H1 (cell line): Measurements from ENCODE around the gene KLHL7. TPM values are rescaled to one million over a fixed set of nuclear protein-coding genes. Genes with fewer than 3 reads are reported as not detected.

Experiments
- CTCF ChIA-PET: fragments of 300-600 bp; sonication (Branson Sonifier 250); formaldehyde crosslinking; loops from one replicate; lab custom pipeline; 2021; ENCODE audit not compliant: partially characterized antibody; lab: Charles Lee
- POLR2A ChIA-PET: fragments of 300-600 bp; sonication (Branson Sonifier 250); formaldehyde crosslinking; loops from one replicate; lab custom pipeline; 2021; ENCODE audit warnings: inconsistent platforms; ENCODE audit not compliant: partially characterized antibody; lab: Charles Lee
- DNase-seq, 2 experiments: peaks; one replicate each; pipeline versions ENCODE4 v3.0.0 to v3.0.0-alpha.2; 2010 to 2022; ENCODE audit warnings: low spot score in 2 of 2, low read depth in 1 of 2, mixed read lengths in 1 of 2
- FAIRE-seq: peaks from 2 replicates; lab custom pipeline; 2011; peaks lifted over from hg19 to GRCh38; lab: Jason Lieb, UNC
- H2AFZ ChIP-seq: 2 replicates; pipeline ENCODE4 v1.8.1; 2012; ENCODE audit warnings: low read length, inconsistent platforms
- H2AK5ac ChIP-seq: 2 replicates; pipeline ENCODE4 v1.6.1; 2013; ENCODE audit warnings: low read depth, low read length
- H2BK120ac ChIP-seq: replicated peaks from 2 replicates; pipeline ENCODE3; 2013; ENCODE audit warnings: low read depth, low read length, inconsistent platforms
- H2BK12ac ChIP-seq: 2 replicates; pipeline ENCODE4 v1.6.1; 2013; ENCODE audit warnings: low read depth, low read length
- H2BK15ac ChIP-seq: 2 replicates; pipeline ENCODE4 v1.6.1; 2013; ENCODE audit warnings: low read length
- H2BK20ac ChIP-seq: 2 replicates; pipeline ENCODE4 v1.6.1; 2013; ENCODE audit warnings: low read length
- H2BK5ac ChIP-seq: 2 replicates; pipeline ENCODE4 v1.6.1; 2013; ENCODE audit warnings: low read depth, low read length
- H3K14ac ChIP-seq: 2 replicates; pipeline ENCODE4 v1.6.1; 2013; ENCODE audit warnings: inconsistent platforms; ENCODE audit not compliant: insufficient read length
- H3K18ac ChIP-seq: 2 replicates; pipeline ENCODE4 v1.6.1; 2013; ENCODE audit warnings: low read length; ENCODE audit errors: extremely low read depth
- H3K23ac ChIP-seq: 2 replicates; pipeline ENCODE4 v1.6.1; 2013; ENCODE audit warnings: inconsistent platforms; ENCODE audit not compliant: insufficient read length
- H3K23me2 ChIP-seq: 2 replicates; pipeline ENCODE4 v1.6.1; 2013; ENCODE audit warnings: low read depth, low read length
- H3K27ac ChIP-seq: 2 replicates; pipeline ENCODE4 v1.6.1; 2011; ENCODE audit warnings: low read depth, low read length, inconsistent platforms
- H3K27me3 ChIP-seq, 4 experiments: replicated peaks in 1 of 4; 1 replicate in 1 of 4; 2 replicates in 3 of 4; pipeline versions ENCODE4 v1.6.1 to v1.8.1; 2011 to 2013; ENCODE audit warnings: low read length in 3 of 4, mild to moderate bottlenecking in 3 of 4, inconsistent platforms in 2 of 4, mixed read lengths in 2 of 4, moderate library complexity in 1 of 4; ENCODE audit not compliant: control insufficient read depth in 3 of 4, insufficient read depth in 3 of 4; ENCODE audit errors: extremely low read depth in 1 of 4
- H3K36me3 ChIP-seq, 4 experiments: 2 replicates each; pipeline versions ENCODE4 v1.6.1 to v1.8.1; 2011 to 2013; ENCODE audit warnings: mild to moderate bottlenecking in 4 of 4, low read length in 3 of 4, moderate library complexity in 2 of 4, control low read depth in 1 of 4, inconsistent platforms in 1 of 4; ENCODE audit not compliant: insufficient read depth in 4 of 4, control insufficient read depth in 2 of 4
- H3K4ac ChIP-seq: replicated peaks from 2 replicates; pipeline ENCODE3; 2013; ENCODE audit warnings: low read length, low read depth, mixed read lengths, inconsistent platforms; ENCODE audit not compliant: insufficient read length
- H3K4me1 ChIP-seq, 4 experiments: replicated peaks in 1 of 4; 1 replicate in 1 of 4; 2 replicates in 3 of 4; pipeline versions ENCODE4 v1.6.1 to v1.8.1; 2011 to 2013; ENCODE audit warnings: low read length in 3 of 4, inconsistent platforms in 2 of 4, mixed read lengths in 1 of 4; ENCODE audit not compliant: insufficient read depth in 4 of 4, control insufficient read depth in 3 of 4
- H3K4me2 ChIP-seq, 2 experiments: 2 replicates each; pipeline versions ENCODE4 v1.6.1 to v1.8.1; 2011 to 2013; ENCODE audit warnings: low read depth in 2 of 2, low read length in 2 of 2, control low read depth in 1 of 2, inconsistent platforms in 1 of 2, mild to moderate bottlenecking in 1 of 2; ENCODE audit not compliant: insufficient read depth in 1 of 2
- H3K4me3 ChIP-seq, 4 experiments: fragments of 200-600, 300-600 bp in 1 of 4; sonication (generic), shearing (Covaris generic), sonication (Bioruptor Twin) in 1 of 4; 2 replicates each; pipeline versions ENCODE4 v1.5.1 to v1.8.1; 2011 to 2016; ENCODE audit warnings: low read length in 4 of 4, low read depth in 3 of 4, control low read depth in 2 of 4, inconsistent platforms in 2 of 4, mild to moderate bottlenecking in 2 of 4, mixed read lengths in 1 of 4, moderate library complexity in 1 of 4; ENCODE audit not compliant: insufficient read depth in 2 of 4; ENCODE audit errors: extremely low read depth in 1 of 4
- H3K56ac ChIP-seq: replicated peaks from 2 replicates; pipeline ENCODE3; 2013; ENCODE audit warnings: low read depth, mild to moderate bottlenecking, mixed read lengths, low read length, inconsistent platforms; ENCODE audit not compliant: insufficient read length
- H3K79me1 ChIP-seq: 2 replicates; pipeline ENCODE4 v1.6.1; 2013; ENCODE audit warnings: low read depth, low read length, control low read depth
- H3K79me2 ChIP-seq, 2 experiments: 2 replicates each; pipeline versions ENCODE4 v1.6.1 to v1.8.1; 2012 to 2013; ENCODE audit warnings: low read length in 2 of 2, mild to moderate bottlenecking in 2 of 2, inconsistent platforms in 1 of 2; ENCODE audit not compliant: insufficient read depth in 2 of 2, control insufficient read depth in 1 of 2
- H3K9ac ChIP-seq, 4 experiments: replicated peaks in 1 of 4; 1 replicate in 1 of 4; 2 replicates in 3 of 4; pipeline versions ENCODE4 v1.6.1 to v1.8.1; 2011 to 2013; ENCODE audit warnings: low read depth in 3 of 4, low read length in 3 of 4, control low read depth in 2 of 4, mild to moderate bottlenecking in 2 of 4, moderate library complexity in 2 of 4, inconsistent platforms in 1 of 4; ENCODE audit errors: extremely low read depth in 1 of 4
- H3K9me3 ChIP-seq, 2 experiments: 2 replicates each; pipeline versions ENCODE4 v1.6.1 to v1.8.1; 2012 to 2013; ENCODE audit warnings: mild to moderate bottlenecking in 2 of 2, moderate library complexity in 2 of 2, control low read depth in 1 of 2, inconsistent platforms in 1 of 2, low read depth in 1 of 2, low read length in 1 of 2, mixed read lengths in 1 of 2; ENCODE audit not compliant: insufficient read depth in 2 of 2
- H4K20me1 ChIP-seq, 2 experiments: replicated peaks in 1 of 2; 2 replicates each; pipeline versions ENCODE3 to v1.8.1; 2011 to 2013; ENCODE audit warnings: inconsistent platforms in 2 of 2, low read length in 2 of 2, mild to moderate bottlenecking in 1 of 2; ENCODE audit not compliant: insufficient read depth in 2 of 2, control insufficient read depth in 1 of 2
- H4K5ac ChIP-seq: 2 replicates; pipeline ENCODE4 v1.6.1; 2013; ENCODE audit warnings: low read length, low read depth, mixed read lengths, inconsistent platforms; ENCODE audit not compliant: insufficient read length
- H4K8ac ChIP-seq: 2 replicates; pipeline ENCODE4 v1.8.0; 2013; ENCODE audit warnings: mild to moderate bottlenecking, moderate library complexity, low read length, inconsistent platforms; ENCODE audit not compliant: insufficient read depth; ENCODE audit errors: extremely low read depth
- H4K91ac ChIP-seq: replicated peaks from 2 replicates; pipeline ENCODE3; 2013; ENCODE audit warnings: low read length, mixed read lengths, inconsistent platforms; ENCODE audit not compliant: insufficient read length
- ATF2 ChIP-seq: IDR thresholded peaks from 2 replicates; pipeline ENCODE4 v1.6.1; 2012; ENCODE audit warnings: low read length, inconsistent platforms
- ATF3 ChIP-seq: IDR thresholded peaks from 2 replicates; pipeline ENCODE4 v1.6.1; 2011; ENCODE audit warnings: low read depth, mild to moderate bottlenecking, low read length; ENCODE audit not compliant: insufficient read depth
- CBX5 ChIP-seq: fragments of 300-800, 300-1000 bp; sonication (generic); IDR thresholded peaks from 2 replicates; pipeline ENCODE4 v1.7.1; 2016; ENCODE audit warnings: antibody characterized with exemption, low read length, low read depth
- CBX8 ChIP-seq: fragments of 300-800, 300-1000 bp; sonication (generic); IDR thresholded peaks from 2 replicates; pipeline ENCODE4 v1.7.1; 2016; ENCODE audit warnings: low read depth, low read length, borderline replicate concordance
- CEBPB ChIP-seq: IDR thresholded peaks from 2 replicates; pipeline ENCODE4 v1.6.1; 2012; ENCODE audit warnings: low read depth, low read length
- EGR1 ChIP-seq: IDR thresholded peaks from 2 replicates; pipeline ENCODE4 v1.6.1; 2011; ENCODE audit warnings: low read depth, low read length, borderline replicate concordance
- HDAC2 ChIP-seq, 2 experiments: fragments of 300-600 bp in 1 of 2; sonication (generic) in 1 of 2; IDR thresholded peaks; 2 replicates each; pipeline ENCODE4 v1.6.1; 2011 to 2012; ENCODE audit warnings: low read depth in 2 of 2, low read length in 2 of 2, mild to moderate bottlenecking in 2 of 2, moderate library complexity in 2 of 2, borderline replicate concordance in 1 of 2, inconsistent platforms in 1 of 2
- KDM4A ChIP-seq: IDR thresholded peaks from one replicate; pipeline ENCODE4 v1.7.1; 2012; ENCODE audit warnings: low read depth, mild to moderate bottlenecking, moderate library complexity, low read length, inconsistent platforms; ENCODE audit not compliant: severe bottlenecking
- NANOG ChIP-seq: IDR thresholded peaks from 2 replicates; pipeline ENCODE4 v1.6.1; 2011; ENCODE audit warnings: low read length, low read depth, mild to moderate bottlenecking, inconsistent platforms; ENCODE audit not compliant: insufficient read depth, poor library complexity, severe bottlenecking
- PHF8 ChIP-seq: fragments of 200-600 bp; sonication (generic); conservative IDR thresholded peaks from 2 replicates; pipeline ENCODE4 v1.7.1; 2012; ENCODE audit warnings: low read depth, mild to moderate bottlenecking, inconsistent platforms, low read length, moderate library complexity
- SIRT6 ChIP-seq: IDR thresholded peaks from one replicate; pipeline ENCODE4 v1.7.1; 2012; ENCODE audit warnings: low read length, inconsistent platforms
- SIX5 ChIP-seq: IDR thresholded peaks from 2 replicates; pipeline ENCODE4 v1.6.1; 2011; ENCODE audit warnings: mild to moderate bottlenecking, low read depth, low read length
- SUZ12 ChIP-seq: fragments of 200-600 bp; sonication (generic); IDR thresholded peaks from 2 replicates; pipeline ENCODE4 v1.6.1; 2012; ENCODE audit warnings: mild to moderate bottlenecking, inconsistent platforms, low read length, moderate library complexity, mixed read lengths
- polyA plus RNA-seq, 7 experiments: library from polyadenylated mRNA; depleted of rRNA in 3 of 7; stranded (reverse) in 5 of 7; unstranded in 2 of 7; fragments of >200 nt in 5 of 7; fragments of 200-250 nt in 2 of 7; gene quantifications; 1 replicate in 5 of 7; 2 replicates in 1 of 7; 4 replicates in 1 of 7; pipeline versions ENCODE4 v1.2.1 to v1.2.3, GENCODE V29; 2011 to 2013; ENCODE audit warnings: missing spikeins in 2 of 7, mixed read lengths in 2 of 7
- total RNA-seq: library from RNA; stranded (reverse); fragmentation: NEBNext Ultra II Directional; extraction: Animal tissue kit (Norgen Biotek cat#: 25700); gene quantifications from 2 replicates; pipeline ENCODE4 v1.2.1, GENCODE V29; 2021

Gene KLHL7
- total and polyA plus RNA-seq, 2 of the 8 experiments (the other 6 are each of a cell fraction or from before 2014, with no cell fraction given): 65.3 to 115 TPM

- Histone ChIP-seq H3K27ac (no peak overlapping the region), H3K18ac (no peak overlapping the region), H2BK12ac (no peak overlapping the region), H3K9ac (no peak overlapping the region), H3K79me1 (no peaks in the 10 kb centered on the region), H4K20me1 (no peaks in the 10 kb centered on the region), H3K4me3 (no peak overlapping the region), H3K27me3 (no peaks in the 10 kb centered on the region), H2AFZ (no peak overlapping the region), H2AK5ac (no peak overlapping the region), H4K5ac (no peak overlapping the region), H4K91ac (no peak overlapping the region), H2BK120ac (no peak overlapping the region), H3K23me2 (no peaks in the 10 kb centered on the region), H3K23ac (no peak overlapping the region), H2BK5ac (no peak overlapping the region), H3K4me2 (no peak overlapping the region), H2BK20ac (no peak overlapping the region), H3K14ac (no peak overlapping the region), H3K36me3 (peaks cover 0 to 29% (median 4%) of the 10 kb centered on the region in 4 experiments; a peak in 5 of 8 replicates), H3K9me3 (0 out of 4 replicates have a peak, but pooled peaks cover 0 to 2% of the 10 kb centered on the region in 2 experiments), H3K4me1 (peaks cover 0 to 2% (median 2%) of the 10 kb centered on the region in 4 experiments; a peak in 3 of 7 replicates), H2BK15ac (no peak overlapping the region), H3K79me2 (no peaks in the 10 kb centered on the region), H3K4ac (no peak overlapping the region), H3K56ac (no peak overlapping the region), H4K8ac (no peak overlapping the region)
- ChIA-PET POLR2A (no interaction called here), CTCF (no interaction called here)
- no peak for FAIRE-seq
- DNase-seq: no peak
- no peak for TF ChIP-seq KDM4A
- no peak for TF ChIP-seq CBX8
- TF ChIP-seq SUZ12: no peak
- TF ChIP-seq NANOG: no peak
- no peak for TF ChIP-seq PHF8
- TF ChIP-seq CBX5: no peak
- TF ChIP-seq SIX5: no peak
- no peak for TF ChIP-seq CEBPB
- no peak for TF ChIP-seq HDAC2 (IDR thresholded peaks at IDR 0.05; ENCODE audit: borderline replicate concordance in 1 of 2, low read depth in 2 of 2, low read length in 2 of 2)
- TF ChIP-seq EGR1: no peak
- no peak for TF ChIP-seq ATF2
- TF ChIP-seq ATF3: no peak
- no peak for TF ChIP-seq SIRT6
Observed at GRCh38 chr7:23133797-23134196, 28.2 kb downstream of the KLHL7 start.
